Subcutaneous abdominal adipose tissue (tissue), 5 donors: Measurements from ENCODE around the gene HS3ST6.

Source experiments
- H3K27ac ChIP-seq: one replicate; pipeline ENCODE4 v1.7.0; 2013; ENCODE audit warnings: low read depth, mild to moderate bottlenecking, inconsistent platforms, low read length, moderate library complexity
- H3K27me3 ChIP-seq, 5 donors: one replicate each; pipeline ENCODE4 v1.7.0; 2013; ENCODE audit warnings: low read length in 5 of 5, inconsistent platforms in 1 of 5; ENCODE audit not compliant: control insufficient read depth in 5 of 5, insufficient read depth in 4 of 5
- H3K36me3 ChIP-seq, 5 donors: one replicate each; pipeline ENCODE4 v1.7.0; 2013; ENCODE audit warnings: low read length in 5 of 5; ENCODE audit not compliant: control insufficient read depth in 5 of 5, insufficient read depth in 5 of 5
- H3K4me1 ChIP-seq, 5 donors: one replicate each; pipeline ENCODE4 v1.7.0; 2013; ENCODE audit warnings: low read length in 5 of 5, mild to moderate bottlenecking in 3 of 5, moderate library complexity in 1 of 5; ENCODE audit not compliant: control insufficient read depth in 5 of 5, insufficient read depth in 5 of 5
- H3K4me3 ChIP-seq, 5 donors: one replicate each; pipeline ENCODE4 v1.7.0; 2013; ENCODE audit warnings: low read length in 5 of 5, low read depth in 1 of 5
- H3K9ac ChIP-seq, 5 donors: one replicate each; pipeline ENCODE4 v1.7.0; 2013; ENCODE audit warnings: low read length in 5 of 5, mild to moderate bottlenecking in 4 of 5, moderate library complexity in 3 of 5
- H3K9me3 ChIP-seq, 5 donors: one replicate each; pipeline ENCODE4 v1.7.0; 2013; ENCODE audit warnings: low read length in 5 of 5; ENCODE audit not compliant: control insufficient read depth in 5 of 5
- donor health status: healthy.
- donor health status: healthy.
- donor health status: healthy.
- donor health status: healthy.
- donor health status: healthy.

Gene HS3ST6

DNA sequence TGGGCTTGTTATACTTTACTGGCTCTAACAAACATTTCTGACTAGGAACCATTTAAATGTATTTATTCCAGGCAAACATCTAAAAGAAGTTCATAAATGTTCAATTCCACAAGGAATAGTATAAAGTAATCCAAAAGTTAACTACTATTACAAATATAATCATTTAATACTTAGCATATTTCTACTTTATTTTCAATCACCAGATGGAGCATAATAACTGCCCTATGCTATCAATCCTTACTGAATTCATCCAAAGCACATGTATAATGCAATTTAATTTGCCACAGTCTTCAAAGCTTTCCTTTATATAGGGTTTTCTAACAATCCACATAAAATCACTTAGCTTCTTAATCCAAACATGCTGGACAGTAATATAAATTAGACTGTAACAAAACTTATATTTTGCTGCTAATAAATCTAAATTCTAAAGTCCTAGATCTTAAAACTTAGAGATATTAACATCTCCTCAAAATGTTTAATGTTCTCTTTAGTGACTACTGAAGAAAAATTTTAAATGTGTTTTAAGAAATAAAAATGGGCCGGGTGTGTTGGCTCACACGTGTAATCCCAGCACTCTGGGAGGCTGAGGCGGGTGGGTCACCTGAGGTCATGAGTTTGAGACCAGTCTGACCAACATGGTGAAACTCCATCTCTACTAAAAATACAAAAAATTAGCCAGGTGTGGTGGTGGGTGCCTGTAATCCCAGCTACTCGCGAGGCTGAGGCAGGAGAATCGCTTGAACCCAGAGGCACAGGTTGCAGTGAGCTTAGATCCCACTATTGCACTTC is 52.1 kb downstream of the HS3ST6 start:
- H3K4me3 ChIP-seq: no peak overlapping the region
- H3K9ac ChIP-seq: no peak overlapping the region
- H3K27ac ChIP-seq: no peak overlapping the region
- H3K9me3 ChIP-seq: no peaks in the 10 kb centered on the region
- no peaks in the 10 kb centered on the region for H3K36me3 ChIP-seq
- peaks cover 0 to 3% (median 0%) of the 10 kb centered on the region in 5 donors for H3K27me3 ChIP-seq
- peaks cover 0 to 3% (median 0%) of the 10 kb centered on the region in 5 donors for H3K4me1 ChIP-seq

DNA sequence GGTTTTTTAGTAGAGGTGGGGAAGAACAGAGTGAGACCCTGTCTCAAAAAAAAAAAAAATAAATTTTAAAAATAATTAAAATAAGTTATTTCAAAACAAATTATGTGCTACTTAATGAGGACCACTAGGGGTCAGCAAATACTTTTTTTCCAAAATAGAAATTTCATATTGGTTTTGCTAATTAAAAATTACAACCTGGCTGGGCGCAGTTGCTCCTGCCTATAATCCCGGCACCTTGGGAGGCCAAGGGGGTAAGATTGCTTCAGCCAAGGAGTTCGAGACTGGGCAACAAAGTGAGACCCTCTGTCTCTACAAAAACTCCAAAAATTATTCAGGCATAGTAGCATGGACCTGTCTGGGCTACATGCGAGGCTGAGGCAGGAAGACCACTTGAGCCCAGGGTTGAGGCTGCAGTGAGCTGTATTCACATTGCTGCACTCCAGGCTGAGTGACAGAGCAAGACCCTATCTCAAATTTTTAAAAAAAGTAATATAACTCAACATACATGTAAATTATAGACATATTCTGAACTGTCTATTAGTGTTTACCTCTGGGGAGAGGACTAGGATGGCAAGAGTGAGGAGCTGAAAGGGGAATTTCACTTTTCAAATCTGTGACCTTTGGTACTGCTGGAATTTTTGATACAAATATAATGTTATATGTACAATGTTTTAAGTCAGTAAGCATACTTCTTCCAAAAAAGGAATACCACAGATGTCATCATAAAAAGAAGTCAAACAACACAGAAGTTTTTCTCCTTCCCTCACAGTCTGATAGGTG is 54.3 kb downstream of the HS3ST6 start:
- no peaks in the 10 kb centered on the region for H3K9me3 ChIP-seq
- H3K27ac ChIP-seq: no peak overlapping the region
- H3K4me3 ChIP-seq: no peak overlapping the region
- no peak overlapping the region for H3K9ac ChIP-seq
- peaks cover 0 to 11% (median 5%) of the 10 kb centered on the region in 5 donors for H3K27me3 ChIP-seq
- peaks cover 0 to 3% (median 0%) of the 10 kb centered on the region in 5 donors for H3K4me1 ChIP-seq
- H3K36me3 ChIP-seq: no peaks in the 10 kb centered on the region

DNA sequence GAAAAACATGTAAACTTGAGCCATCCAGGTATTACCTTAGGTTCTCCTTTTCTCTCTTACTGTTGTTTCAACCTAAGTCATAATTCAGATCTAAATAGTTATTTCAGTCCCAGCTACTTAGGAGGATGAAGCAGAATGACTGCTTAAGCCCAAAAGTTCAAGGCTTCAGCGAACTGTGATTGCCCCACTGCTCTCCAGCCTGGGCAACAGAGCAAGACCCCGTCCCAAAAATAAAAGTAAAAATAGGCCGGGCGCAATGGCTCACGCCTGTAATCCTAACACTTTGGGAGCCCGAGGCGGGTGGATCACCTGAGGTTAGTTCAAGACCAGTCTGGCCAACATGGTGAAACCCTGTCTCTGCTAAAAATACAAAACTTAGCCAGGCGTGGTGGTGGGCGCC is 55.8 kb downstream of the HS3ST6 start:
- peaks cover 0 to 3% (median 0%) of the 10 kb centered on the region in 5 donors for H3K4me1 ChIP-seq
- no peaks in the 10 kb centered on the region for H3K9me3 ChIP-seq
- H3K9ac ChIP-seq: no peak overlapping the region
- no peak overlapping the region for H3K27ac ChIP-seq
- H3K4me3 ChIP-seq: no peak overlapping the region
- peaks cover 0 to 19% (median 11%) of the 10 kb centered on the region in 5 donors for H3K27me3 ChIP-seq
- no peaks in the 10 kb centered on the region for H3K36me3 ChIP-seq

DNA sequence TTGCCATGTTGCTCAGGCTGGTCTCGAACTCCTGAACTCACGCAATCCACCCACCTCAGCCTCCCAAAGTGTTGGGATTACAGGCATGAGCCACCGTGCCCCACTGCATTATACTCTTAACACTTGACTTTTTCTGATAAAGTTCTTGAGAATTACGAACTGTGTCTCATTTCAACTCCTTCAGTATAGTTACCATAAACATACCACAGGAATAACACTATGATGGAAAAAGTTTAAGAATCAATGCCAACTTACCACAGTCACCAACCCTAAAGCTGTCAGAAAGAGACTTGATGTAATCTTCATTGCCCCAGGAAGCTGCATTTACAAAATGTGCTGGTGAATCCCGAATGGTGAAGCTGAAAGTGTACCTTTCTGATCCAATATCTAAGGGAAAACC is 56.5 kb downstream of the HS3ST6 start:
- Histone ChIP-seq H3K36me3 (no peaks in the 10 kb centered on the region), H3K4me1 (peaks cover 0 to 3% (median 0%) of the 10 kb centered on the region in 5 donors), H3K4me3 (no peak overlapping the region), H3K9me3 (no peaks in the 10 kb centered on the region), H3K9ac (no peak overlapping the region), H3K27ac (no peak overlapping the region), H3K27me3 (peaks cover 0 to 23% (median 11%) of the 10 kb centered on the region in 5 donors)
